Measurements from ENCODE around the gene SSTR5. TPM values are rescaled to one million over a fixed set of nuclear protein-coding genes. Genes with fewer than 3 reads are reported as not detected.
"Not testable (repeated sequence)": the region's sequence is repeated elsewhere in the genome, so short reads cannot be mapped to it uniquely, and the experiment has no call there.

The SSTR5 gene
- total RNA-seq, 1 experiment from 2014 or later: not detected

DNA sequence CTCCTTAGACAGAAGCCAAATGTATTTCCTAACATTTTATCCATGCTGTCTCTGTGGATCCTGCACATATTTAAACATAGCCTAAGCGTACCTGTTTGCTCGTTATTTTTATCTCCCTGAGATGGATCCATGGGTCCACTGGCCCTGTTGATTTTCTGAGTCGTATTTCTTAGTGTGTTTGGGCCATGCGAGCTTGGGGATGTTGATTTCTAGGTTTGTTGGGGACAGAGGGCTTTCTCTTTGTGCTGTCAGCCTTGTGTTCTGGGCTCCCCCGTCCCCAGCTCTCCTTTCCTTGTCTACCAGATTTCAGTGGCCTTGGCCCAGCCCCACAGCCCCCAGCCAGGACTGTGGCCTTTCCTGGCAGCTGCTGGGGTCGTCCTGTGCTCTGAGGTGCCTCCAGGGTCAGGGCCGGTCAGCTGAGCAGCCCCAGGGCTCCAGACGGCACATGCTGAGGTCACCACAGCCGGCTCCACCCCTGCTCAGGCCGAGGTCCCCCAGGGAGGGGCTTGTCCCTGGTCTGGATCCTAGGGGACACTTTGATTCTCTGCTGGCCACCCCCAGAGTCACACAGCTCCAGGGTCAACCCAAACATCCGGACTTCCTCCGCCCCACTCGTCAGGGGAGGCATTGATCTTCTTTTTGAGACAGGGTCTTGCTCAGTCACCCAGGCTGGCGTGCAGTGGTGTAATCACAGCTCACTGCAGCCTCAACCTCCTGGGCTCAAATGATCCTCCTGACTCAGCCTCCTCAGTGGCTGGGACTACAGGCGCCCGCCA lies 4.4 kb downstream of the SSTR5 start:
- Histone ChIP-seq H3K9me3 (no peaks in the 10 kb centered on the region), H3K36me3 (no peaks in the 10 kb centered on the region), H3K4me3 (no peak overlapping the region), H3K27me3 (peaks cover 61% of the 10 kb centered on the region)
- DNase-seq: no peak

DNA sequence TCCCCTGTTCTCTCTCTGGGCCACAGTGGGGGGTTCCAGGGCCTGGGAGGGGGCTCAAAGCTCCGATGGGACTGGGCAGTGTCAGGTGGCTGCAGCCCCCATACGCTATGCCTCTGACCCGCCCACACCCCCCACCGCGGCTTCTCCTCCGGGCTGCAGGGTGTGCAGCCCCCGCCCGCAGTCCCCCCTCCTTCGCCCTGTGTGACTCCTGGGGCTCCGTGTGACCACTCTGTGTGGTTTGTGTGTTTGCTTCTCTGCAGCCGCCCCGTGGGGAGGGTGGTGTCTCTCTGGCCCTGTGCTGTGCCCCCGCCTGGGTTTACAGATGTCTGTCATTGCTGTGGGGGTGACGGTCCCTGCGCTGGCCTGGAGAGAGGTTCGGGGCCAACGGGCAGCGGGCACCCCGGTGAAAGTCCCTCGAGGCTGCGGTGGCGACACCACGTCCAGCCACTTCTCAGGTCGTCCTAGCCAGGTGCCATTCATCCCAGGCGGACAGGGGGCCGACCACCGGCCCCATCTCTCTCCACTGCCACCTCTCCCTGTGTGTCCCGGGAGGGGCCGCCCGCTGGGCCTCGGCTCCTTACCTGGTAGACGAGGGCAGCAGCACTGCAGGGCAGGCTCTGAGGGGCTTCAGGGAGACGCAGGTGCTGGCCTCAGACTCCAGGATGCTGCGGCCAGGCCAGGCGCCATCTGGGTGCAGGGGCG lies 5.5 kb downstream of the SSTR5 start:
- no peak for DNase-seq
- Histone ChIP-seq H3K36me3 (no peaks in the 10 kb centered on the region), H3K27me3 (peaks cover 53% of the 10 kb centered on the region)

DNA sequence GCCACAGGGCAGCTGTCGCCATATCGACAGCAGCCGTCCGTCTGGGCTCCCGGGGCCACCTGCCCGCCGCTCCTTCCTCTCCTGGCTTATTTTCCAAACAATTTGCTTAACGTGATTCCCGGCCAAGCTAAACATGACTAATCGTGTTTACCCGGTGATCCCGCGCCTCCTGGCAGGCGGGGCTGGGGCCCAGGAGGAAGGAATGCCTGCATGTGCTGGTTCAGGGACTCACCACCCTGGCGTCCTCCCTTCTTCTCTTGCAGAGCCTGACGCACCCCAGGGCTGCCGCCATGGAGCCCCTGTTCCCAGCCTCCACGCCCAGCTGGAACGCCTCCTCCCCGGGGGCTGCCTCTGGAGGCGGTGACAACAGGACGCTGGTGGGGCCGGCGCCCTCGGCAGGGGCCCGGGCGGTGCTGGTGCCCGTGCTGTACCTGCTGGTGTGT lies 6.1 kb downstream of the SSTR5 start:
- Histone ChIP-seq H3K27me3 (peaks cover 47% of the 10 kb centered on the region), H3K9me3 (no peaks in the 10 kb centered on the region), H3K4me3 (no peak overlapping the region), H3K36me3 (no peaks in the 10 kb centered on the region)
- DNase-seq: peak; percentile 94

More for the DNA sequence above, 5.5 kb downstream of the SSTR5 start:
- Histone ChIP-seq H3K4me3 (no peak overlapping the region), H3K9me3 (no peaks in the 10 kb centered on the region)

DNA sequence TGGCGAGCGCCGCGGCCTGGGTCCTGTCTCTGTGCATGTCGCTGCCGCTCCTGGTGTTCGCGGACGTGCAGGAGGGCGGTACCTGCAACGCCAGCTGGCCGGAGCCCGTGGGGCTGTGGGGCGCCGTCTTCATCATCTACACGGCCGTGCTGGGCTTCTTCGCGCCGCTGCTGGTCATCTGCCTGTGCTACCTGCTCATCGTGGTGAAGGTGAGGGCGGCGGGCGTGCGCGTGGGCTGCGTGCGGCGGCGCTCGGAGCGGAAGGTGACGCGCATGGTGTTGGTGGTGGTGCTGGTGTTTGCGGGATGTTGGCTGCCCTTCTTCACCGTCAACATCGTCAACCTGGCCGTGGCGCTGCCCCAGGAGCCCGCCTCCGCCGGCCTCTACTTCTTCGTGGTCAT lies 6.8 kb downstream of the SSTR5 start:
- H3K9me3 ChIP-seq: no peaks in the 10 kb centered on the region
- H3K4me3 ChIP-seq: no peak overlapping the region
- DNase-seq: no peak
- no peaks in the 10 kb centered on the region for H3K36me3 ChIP-seq
- H3K27me3 ChIP-seq: peaks cover 42% of the 10 kb centered on the region

DNA sequence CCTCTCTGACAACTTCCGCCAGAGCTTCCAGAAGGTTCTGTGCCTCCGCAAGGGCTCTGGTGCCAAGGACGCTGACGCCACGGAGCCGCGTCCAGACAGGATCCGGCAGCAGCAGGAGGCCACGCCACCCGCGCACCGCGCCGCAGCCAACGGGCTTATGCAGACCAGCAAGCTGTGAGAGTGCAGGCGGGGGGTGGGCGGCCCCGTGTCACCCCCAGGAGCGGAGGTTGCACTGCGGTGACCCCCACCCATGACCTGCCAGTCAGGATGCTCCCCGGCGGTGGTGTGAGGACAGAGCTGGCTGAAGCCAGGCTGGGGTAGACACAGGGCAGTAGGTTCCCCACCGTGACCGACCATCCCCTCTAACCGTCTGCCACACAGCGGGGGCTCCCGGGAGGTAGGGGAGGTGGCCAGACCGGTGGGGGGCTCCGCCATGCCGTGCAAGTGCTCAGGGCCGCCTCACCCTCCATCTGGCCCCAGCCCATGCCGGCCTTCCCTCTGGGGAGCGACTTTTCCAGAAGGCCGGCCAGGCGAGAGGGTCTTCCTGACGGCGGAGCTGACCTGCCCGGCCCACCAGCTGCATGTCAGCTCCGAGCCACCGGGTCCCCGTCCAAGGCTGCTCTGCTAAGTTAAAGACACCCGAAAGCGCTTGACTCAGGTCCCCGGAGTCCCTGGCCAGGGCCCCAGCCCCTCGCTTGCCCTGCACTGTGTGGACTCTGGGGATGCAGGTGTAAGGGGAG lies 7.4 kb downstream of the SSTR5 start:
- Histone ChIP-seq H3K4me3 (no peak overlapping the region), H3K36me3 (no peaks in the 10 kb centered on the region), H3K27me3 (peaks cover 39% of the 10 kb centered on the region), H3K9me3 (peaks cover 4% of the 10 kb centered on the region)
- DNase-seq: no peak

DNA sequence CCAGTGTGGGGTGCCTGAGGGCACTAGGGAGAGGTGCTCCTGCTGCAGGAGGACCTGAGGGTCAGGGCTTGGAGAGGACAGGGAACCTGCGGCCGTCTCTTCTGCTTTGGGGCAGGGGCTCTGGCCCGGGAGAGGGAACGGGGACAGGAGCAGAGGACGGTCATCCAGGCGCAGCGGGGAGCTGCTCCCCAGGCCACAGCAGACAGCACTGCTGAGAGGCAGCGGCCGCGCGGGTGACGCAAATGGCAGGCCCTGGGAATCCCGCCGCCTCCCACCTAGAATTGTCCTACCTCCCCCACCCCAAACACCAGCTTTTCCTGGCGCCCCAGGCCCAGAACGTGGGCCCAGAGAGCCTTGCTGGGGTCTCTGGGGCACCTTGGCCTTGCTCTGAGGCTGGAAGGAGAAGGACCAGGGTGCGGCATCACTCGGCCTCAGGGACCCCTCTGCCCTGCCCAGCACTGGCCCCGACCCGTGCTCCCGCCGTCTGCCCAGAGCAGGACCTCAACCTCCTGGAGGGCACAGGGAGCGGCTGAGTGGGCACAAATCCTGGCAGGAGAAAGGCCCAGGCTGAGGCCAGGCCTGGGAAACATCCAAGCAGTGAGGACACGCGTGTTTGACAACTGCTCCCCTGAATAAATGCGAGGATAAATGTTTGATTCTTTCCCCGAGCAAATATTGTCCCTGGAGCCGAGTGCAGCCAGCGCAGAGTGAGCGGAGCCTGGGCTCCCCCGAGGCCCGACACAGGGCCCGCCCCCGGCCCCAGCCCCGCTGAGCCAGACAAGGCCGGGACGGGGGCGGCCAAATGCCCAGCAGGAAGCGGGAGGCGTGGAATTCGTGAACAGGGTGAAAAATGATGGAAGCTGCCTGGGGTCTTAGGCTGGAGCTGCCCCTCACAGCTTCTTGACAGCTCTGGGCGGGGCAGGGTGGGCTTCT lies 8.5 kb downstream of the SSTR5 start:
- Histone ChIP-seq H3K9me3 (peaks cover 14% of the 10 kb centered on the region), H3K27me3 (peaks cover 42% of the 10 kb centered on the region), H3K36me3 (no peaks in the 10 kb centered on the region), H3K4me3 (no peak overlapping the region)
- no peak for DNase-seq

DNA sequence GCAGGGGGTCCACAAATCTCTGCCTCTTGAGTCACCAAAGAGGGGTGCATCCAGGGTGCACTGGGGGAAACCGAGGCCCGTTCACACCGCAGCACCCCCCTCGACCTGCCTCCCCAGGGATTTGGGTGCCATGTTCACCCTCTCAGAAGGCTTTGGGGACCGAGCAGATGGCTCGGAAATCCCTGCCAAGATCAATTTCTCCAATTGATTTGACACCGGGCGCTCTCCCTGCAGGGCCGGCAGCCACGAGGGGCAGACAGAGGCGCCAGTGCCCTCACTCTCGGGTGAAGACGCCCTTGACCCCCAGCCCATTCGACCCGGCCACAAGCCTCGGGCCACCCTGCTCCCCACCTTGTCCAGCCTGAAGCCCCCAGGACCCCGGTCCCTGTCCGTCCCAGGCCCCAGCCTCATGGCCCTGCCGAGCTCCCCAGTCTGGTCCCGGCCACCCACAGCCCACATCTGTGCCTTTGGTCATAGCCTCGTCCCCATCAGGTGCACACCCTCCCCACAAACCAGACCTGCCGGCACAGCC lies 9.3 kb downstream of the SSTR5 start:
- Histone ChIP-seq H3K9me3 (peaks cover 14% of the 10 kb centered on the region), H3K36me3 (no peaks in the 10 kb centered on the region), H3K27me3 (peaks cover 43% of the 10 kb centered on the region), H3K4me3 (no peak overlapping the region)
- DNase-seq: no peak

DNA sequence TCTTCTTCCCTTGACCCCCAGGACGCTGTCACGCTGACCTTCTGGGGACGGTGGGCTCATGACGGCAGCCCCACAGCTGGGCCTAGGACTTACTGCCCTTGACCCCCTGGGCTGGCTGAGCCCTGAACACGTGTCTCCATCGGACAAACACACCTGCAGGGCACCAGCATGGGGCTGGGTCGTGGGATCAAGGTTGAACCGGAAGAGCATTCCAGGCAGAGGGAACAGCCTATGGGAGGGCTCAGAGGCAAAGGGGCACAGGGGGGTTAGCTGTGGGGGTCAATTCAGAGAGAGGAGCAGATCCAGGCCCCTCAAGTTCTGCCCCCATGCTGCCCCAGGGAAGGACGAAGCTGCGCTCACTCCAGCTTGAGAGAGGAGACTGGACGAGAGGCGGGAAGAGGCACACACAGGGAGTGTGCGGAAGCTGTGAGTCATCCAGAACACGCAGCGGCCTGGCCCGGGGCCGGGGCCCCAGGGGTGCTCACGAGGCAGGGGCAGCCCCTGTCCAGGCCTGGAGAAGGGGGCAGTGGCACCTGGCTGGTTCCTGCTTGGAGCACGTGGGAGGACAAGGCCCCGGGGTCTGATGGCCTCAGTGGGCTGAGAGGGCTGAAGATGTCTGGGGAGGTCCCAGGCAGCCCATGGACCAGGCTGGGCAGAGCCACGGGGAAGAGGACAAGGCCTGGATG lies 9.9 kb downstream of the SSTR5 start:
- peaks cover 43% of the 10 kb centered on the region for H3K27me3 ChIP-seq
- peak; percentile 78 for DNase-seq
- H3K4me3 ChIP-seq: no peak overlapping the region
- H3K36me3 ChIP-seq: no peaks in the 10 kb centered on the region
- peaks cover 14% of the 10 kb centered on the region for H3K9me3 ChIP-seq

DNA sequence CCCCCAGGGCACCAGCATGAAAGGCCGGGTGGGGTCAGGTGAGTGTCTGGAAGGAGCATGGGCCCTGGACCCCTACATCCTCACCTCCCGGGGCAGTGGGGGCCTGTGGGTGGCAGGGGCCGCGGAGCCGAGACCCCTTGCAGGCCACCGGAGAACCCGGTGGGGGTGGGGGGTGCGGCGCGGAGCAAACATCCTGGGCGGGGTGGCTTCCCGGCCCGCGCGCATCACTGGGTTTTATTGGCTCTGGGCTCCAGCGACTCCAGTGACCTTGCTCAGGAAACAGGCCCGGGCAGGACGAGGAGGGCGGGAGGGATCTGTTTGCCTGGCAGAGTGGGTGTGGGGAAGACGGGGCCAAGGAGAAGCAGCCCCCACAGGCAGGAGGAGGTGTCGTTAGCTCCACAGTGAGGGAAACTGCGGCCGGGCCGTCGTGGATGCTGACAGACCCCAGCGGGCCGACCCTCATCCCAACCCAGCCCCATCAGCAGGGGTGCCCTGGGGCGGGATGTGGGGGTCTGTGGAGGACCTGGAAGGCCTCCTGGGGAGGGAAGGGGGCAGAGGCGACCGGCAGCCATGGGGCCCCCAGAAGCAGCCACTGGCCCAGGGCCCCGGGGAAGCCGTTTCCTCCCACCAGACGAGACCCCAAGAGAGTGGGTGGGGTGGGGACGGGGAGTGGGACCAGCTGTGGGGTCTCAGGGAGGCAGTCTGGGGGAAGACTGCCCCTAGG lies 10.6 kb downstream of the SSTR5 start:
- no peak for DNase-seq
- Histone ChIP-seq H3K9me3 (peaks cover 14% of the 10 kb centered on the region), H3K4me3 (no peak overlapping the region), H3K36me3 (no peaks in the 10 kb centered on the region), H3K27me3 (peaks cover 43% of the 10 kb centered on the region)

DNA sequence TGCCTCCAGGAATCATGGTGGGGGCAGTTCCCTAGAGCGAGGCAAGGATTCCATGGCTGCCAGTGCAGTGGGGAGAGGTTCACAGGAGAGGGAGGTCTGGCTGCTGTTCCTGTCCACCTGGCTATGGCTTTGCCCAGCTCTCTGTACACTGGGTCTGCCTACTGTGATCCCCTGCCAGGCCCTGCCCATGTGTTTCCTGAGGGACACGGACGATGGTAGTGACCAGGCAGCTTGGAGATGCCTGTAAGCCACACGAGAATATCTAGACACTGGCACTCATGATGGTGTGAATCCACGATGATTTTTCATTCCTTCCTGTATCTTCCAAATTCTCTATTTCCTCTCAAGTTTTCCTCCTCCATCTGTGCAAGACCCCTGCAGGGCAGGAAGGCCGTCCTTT lies 12.4 kb downstream of the SSTR5 start:
- Histone ChIP-seq H3K9me3 (peaks cover 14% of the 10 kb centered on the region), H3K27me3 (peaks cover 50% of the 10 kb centered on the region), H3K36me3 (no peaks in the 10 kb centered on the region), H3K4me3 (no peak overlapping the region)
- no peak for DNase-seq

DNA sequence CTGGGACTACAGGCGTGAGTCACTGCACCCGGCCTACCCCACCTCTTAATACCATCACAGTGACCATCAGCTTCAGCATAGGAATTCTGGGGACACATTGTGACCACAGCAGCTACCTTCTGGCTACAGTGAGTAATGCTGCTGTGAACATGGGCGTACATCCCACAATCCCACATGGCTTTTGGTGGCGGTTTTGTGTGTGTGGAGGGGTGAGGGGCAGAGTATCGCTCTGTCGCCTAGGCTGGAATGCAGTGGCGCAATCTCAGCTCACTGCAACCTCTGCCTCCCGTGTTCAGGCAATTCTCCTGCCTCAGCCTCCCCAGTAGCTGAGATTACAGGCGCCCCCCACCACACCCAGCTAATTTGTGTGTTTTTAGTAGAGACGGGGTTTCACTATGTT lies 13.9 kb downstream of the SSTR5 start:
- Histone ChIP-seq H3K9me3 (peaks cover 14% of the 10 kb centered on the region), H3K27me3 (peaks cover 50% of the 10 kb centered on the region)
- not testable (repeated sequence) for DNase-seq, H3K4me3 ChIP-seq, H3K36me3 ChIP-seq

DNA sequence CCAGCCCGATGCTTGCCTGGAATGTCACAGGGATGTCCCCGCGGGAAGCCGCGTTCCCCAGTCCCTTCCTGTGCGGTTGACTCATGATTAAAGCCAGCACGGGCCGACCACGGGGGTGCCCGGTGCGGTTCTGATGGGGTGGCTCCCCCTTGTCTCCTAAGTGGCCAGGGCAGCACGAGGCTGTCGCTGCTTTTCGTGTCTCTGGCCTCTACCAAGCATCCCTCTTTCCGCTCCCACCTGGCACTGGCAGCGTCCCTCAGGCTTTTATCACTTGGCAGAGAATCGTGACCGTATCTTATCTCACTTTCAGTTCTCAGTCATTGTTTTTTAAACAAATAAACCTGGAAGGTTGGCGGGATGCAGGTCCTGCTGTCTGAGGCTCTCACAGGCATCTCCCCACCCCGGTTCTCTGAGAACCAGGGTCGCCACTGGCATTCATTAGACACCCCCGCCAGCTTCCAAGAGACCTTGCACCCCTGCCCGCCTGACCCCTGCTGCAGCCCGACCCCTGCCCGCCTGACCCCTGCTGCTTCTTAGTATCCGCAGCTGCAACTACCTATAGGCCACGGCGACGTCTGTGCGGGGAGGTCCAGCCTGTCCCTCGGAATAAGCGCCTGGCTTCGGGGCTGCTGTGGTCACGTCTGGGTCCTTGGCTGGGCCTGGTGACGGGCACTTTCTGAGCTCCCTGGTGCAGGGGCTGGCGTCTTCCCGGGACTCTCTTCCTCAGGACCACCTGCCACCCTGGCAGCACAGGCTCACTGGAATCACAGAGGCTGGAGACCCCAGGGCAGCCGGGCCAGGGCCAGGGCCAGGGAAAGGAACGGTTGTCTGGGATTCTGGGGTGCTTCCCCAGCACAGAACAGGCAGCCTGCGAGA lies 16.0 kb downstream of the SSTR5 start:
- DNase-seq: no peak
- H3K9me3 ChIP-seq: peaks cover 14% of the 10 kb centered on the region
- H3K27me3 ChIP-seq: peaks cover 50% of the 10 kb centered on the region
- H3K36me3 ChIP-seq: no peaks in the 10 kb centered on the region
- no peak overlapping the region for H3K4me3 ChIP-seq

DNA sequence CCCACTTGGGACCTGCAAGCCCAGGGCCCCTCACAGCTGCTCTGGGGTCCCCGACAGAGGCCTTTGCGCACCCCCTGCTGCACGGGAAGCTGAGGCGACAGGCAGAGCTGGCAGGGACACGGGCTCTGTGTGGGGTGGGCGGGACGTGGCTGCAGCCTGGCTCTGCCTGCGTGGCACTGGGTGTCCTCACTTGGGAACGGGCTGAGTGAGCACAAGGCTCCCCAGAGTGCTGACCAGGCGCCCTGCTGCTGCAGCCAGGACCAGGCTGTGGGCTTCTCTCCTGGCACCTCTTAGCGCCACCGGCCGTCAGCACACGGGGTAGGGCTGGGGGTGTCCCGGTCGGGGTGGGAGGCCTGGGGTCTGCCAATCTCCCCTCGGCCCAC lies 16.9 kb downstream of the SSTR5 start:
- DNase-seq: no peak
- H3K27me3 ChIP-seq: peaks cover 49% of the 10 kb centered on the region
- no peaks in the 10 kb centered on the region for H3K36me3 ChIP-seq
- peak overlapping the region; percentile 14; the same call in 1 of the 2 replicates for H3K4me3 ChIP-seq
- H3K9me3 ChIP-seq: peaks cover 14% of the 10 kb centered on the region

Measured in MG63 (cell line).